SK-N-SH (cell line): ENCODE data around the gene PLCB1.
A peak's percentile ranks its signal among the peaks of the same experiment; 100 is the strongest.

Experiments
- CTCF ChIP-seq: fragments of 200-600 bp; sonication (generic); IDR thresholded peaks from 2 replicates; pipeline ENCODE4 v1.6.1; 2017; ENCODE audit warnings: antibody characterized with exemption, mild to moderate bottlenecking, moderate library complexity
- EP300 ChIP-seq, 2 experiments: IDR thresholded peaks; 2 replicates each; pipeline versions ENCODE4 v1.4.0 to v1.6.1; 2012; ENCODE audit warnings: borderline replicate concordance in 1 of 2, low read depth in 1 of 2, low read length in 1 of 2
- FOXM1 ChIP-seq: IDR thresholded peaks from 2 replicates; pipeline ENCODE4 v1.4.0; 2012; ENCODE audit warnings: low read depth, mild to moderate bottlenecking
- IRF3 ChIP-seq: fragments of 150-350 bp; IDR thresholded peaks from 2 replicates; pipeline ENCODE4 v1.6.1; 2016; ENCODE audit warnings: mild to moderate bottlenecking, low read depth, low read length
- JUND ChIP-seq: IDR thresholded peaks from 2 replicates; pipeline ENCODE4 v1.4.0; 2012
- NFIC ChIP-seq: IDR thresholded peaks from 2 replicates; pipeline ENCODE4 v1.4.0; 2012; ENCODE audit warnings: borderline replicate concordance
- PBX3 ChIP-seq: IDR thresholded peaks from 2 replicates; pipeline ENCODE4; 2012
- POLR2AphosphoS5 ChIP-seq: IDR thresholded peaks from 2 replicates; pipeline ENCODE4 v1.6.1; 2012; ENCODE audit warnings: low read depth, low read length
- TAF1 ChIP-seq: IDR thresholded peaks from 2 replicates; pipeline ENCODE4 v1.6.1; 2012; ENCODE audit warnings: low read depth, mild to moderate bottlenecking, low read length, moderate library complexity, borderline replicate concordance

- no peak for TF ChIP-seq TAF1
- TF ChIP-seq FOXM1: no peak
- no peak for TF ChIP-seq PBX3
- no peak for TF ChIP-seq EP300 (IDR thresholded peaks at IDR 0.05; ENCODE audit: borderline replicate concordance in 1 of 2, low read depth in 1 of 2, low read length in 1 of 2)
- no peak for TF ChIP-seq CTCF
- no peak for TF ChIP-seq JUND
- TF ChIP-seq POLR2AphosphoS5: no peak
- peak; percentile 42; the same call in 1 of the 2 replicates for TF ChIP-seq NFIC
- no peak for TF ChIP-seq IRF3
Observed at GRCh38 chr20:8244637-8245036, 112.6 kb downstream of the PLCB1 start.
